ENCODE results near the gene RBBP5.

Gene RBBP5

DNA sequence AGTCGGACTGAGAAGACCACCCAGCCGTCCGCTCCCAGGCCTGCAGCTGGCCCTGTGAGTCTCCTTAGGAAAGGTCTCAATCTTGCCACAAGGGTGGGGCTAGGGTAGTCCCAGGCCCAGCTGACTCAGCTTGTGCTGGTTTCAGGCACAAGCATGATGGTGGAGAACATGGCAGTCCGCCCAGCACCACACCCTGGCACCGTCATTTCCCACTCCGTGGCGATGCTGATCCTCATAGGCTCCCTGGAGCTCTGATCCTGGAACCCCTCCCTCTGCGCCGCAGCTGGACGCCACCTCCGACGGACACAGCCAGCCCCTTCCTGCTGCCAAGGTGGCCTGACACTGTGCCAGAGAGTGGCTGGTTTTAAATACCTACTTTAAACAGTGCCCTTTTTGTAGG, 48.3 kb downstream of the RBBP5 start:
- no peak for DNase-seq

DNA sequence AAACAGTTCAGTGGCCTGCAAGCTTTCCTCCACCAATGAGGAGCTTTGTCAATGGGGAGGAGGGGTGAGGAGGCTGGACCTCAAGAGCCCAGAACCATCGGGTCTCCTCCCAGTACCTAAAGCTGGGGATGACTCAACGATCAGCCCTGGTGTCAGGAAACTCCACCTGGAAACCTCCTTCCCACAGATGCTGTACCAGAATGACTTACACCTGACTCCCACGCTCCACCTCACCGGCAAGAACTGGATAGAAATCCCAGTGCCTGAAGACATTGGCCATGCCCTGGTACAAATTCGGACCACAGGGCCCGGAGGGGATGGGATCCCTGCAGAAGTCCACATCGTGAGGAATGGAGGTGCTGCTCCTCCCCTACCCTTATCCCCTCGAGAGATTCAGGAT, 48.9 kb downstream of the RBBP5 start:
- DNase-seq: no peak

DNA sequence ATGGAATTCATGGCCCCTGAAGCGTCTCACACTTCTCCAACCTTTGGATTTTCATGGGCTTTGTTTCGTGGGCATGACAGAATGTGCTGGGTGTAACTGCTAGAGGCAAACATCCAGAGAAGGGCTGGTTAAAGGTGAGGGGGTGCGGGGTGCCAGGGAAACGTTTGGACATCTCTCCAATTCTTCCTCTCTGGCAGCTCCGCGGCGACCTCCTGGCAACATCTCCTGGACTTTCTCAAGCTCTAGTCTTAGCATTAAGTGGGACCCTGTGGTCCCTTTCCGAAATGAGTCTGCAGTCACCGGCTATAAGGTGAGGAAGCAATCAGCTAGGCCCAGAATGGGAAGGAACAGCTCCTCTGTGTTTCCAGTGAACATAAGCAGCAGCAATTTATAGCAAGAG, 49.5 kb downstream of the RBBP5 start:
- DNase-seq: no peak

DNA sequence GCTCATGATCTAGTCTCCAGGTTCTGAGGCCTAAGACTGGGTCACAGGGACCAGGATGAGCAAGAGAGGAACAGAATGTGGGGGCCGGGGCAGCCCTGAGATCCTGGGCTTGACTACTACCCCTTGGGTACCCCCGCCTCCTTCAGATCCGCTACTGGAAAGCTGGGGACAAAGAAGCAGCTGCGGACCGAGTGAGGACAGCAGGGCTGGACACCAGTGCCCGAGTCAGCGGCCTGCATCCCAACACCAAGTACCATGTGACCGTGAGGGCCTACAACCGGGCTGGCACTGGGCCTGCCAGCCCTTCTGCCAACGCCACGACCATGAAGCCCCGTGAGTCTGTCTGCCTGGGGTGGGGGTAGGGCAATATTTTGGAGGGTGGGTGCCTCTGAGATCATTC, 50.0 kb downstream of the RBBP5 start:
- DNase-seq: no peak

DNA sequence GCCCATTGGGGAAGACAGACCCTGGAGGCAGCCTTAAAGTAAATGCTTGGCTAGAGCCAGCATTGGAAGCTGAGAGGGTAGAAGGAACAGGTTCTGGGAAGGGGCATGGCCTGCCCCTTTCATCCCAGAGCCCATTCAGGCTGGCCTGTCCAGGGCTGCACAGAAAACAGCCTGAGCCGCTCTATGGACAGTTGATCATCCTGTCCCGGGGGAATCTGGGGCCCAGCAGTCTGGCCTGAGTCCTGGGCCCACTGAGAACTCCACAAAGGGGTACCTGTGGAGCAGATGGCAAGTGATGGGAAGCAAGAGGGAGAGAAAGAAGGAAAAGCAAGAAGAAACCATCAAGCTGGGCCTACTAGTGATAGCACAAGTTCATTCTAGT, 50.8 kb downstream of the RBBP5 start:
- no peak for DNase-seq

DNA sequence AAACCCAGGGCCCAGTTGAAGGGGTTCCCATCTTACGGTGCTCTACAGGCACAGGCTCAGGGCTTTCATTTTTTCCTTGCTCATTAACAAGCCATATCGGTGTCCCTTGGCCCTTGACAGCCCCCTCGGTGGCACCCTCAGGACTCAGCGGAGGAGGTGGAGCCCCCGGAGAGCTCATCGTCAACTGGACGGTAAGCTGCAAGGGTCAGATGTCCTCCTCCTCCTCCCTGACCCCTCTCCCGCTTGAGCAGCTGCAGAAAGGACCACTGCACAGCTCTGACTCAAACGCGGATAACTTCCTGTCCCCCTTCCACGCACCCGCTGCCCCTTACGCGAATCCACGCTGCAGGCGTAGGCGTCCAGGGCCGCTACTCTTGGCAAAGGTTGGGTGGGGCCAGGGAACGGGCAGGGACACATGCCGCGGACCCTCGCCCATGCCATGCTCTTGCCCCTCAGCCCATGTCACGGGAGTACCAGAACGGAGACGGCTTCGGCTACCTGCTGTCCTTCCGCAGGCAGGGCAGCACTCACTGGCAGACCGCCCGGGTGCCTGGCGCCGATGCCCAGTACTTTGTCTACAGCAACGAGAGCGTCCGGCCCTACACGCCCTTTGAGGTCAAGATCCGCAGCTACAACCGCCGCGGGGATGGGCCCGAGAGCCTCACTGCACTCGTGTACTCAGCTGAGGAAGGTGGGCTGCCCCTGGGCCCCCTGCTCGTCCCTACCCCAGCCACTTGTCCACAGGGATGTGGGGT, 52.2 kb downstream of the RBBP5 start:
- no peak for DNase-seq

DNA sequence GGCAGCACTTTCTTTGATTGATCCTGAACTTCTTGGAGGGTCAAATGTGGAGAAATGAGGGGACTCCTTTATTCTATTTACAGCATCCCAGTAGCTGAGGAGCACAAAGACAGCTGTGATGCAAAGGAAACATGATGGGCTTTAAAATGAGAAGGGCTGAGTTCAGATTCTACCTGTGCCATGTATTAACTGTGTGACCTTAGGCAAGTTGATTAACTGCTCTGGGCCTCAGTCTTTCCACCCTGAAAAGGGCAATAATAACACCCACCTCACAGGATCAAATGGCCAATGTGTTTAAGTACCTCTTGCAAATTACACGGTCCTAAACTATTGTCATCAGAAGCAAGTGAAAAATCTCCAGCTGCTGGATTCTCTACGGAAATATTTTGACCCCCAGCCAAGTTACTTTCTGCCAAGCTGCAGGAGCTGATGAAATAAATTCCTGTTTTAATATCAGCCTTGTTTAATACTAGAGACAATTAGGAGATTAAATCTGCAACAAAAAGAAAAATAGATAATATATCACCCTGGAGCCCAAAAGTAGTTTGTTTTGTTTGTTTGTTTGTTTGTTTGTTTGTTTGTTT, 53.2 kb downstream of the RBBP5 start:
- no peak for DNase-seq

DNA sequence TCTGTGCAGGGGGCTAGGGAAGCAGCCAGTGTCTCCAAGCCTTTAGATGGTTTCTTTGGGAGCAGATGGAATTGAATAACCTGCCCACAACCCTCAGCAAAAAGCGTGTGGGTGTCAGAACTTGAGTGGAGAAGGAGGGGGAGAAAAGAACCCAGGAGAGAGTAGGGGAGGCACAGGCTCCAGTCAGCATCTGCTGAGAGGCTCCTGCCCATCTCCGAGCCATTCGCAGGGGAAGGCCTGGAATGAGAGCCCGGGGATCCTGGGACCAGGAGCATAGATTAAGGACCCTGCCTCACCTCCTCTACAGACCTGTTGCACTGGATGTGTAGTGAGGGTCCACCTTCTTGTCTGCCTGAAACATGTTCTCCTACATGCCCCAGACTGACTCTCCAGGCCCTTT, 53.8 kb downstream of the RBBP5 start:
- DNase-seq: no peak

DNA sequence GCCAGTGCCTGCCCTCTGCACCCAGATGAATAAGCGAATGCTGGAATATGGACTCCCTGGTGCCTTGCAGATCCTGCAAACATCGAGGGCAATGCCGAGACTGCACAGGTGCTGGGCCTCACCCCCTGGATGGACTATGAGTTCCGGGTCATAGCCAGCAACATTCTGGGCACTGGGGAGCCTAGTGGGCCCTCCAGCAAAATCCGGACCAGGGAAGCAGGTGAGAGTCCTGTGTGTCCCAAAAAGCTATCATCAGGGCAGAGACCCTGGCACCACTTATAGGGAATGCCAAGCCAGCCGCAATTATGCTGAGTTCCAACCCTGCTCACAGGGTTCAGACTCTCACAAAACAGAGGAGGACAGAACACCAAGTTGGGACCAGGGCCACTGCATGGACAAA, 54.7 kb downstream of the RBBP5 start:
- no peak for DNase-seq

DNA sequence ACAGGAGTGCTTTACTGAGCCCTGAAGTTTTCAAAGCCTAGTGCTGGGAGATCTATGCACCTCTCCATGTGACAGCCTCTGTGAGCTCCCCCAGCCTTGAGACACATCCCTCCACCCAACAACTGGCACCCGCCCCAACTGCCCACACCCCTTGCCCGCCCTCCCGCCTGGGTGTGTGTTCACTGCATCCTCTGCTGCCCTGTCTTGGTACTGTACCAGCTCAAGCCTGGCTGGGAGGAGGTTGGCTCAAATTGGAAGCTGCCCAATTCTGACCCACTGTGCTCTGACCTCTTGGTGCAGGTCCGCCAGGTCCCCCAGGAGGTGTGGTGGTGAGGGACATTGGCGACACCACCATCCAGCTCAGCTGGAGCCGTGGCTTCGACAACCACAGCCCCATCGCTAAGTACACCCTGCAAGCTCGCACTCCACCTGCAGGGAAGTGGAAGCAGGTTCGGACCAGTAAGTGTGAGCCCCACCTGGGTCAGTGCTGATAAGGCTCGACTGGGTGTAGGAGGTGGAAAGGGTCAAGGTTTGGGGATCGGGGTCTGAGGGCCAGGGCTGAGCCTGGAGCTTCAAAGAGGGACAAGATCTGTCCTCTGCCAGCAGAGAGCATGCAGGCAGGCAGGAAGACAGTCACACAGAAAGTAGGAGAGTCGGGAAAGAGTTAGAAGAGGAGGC, 55.5 kb downstream of the RBBP5 start:
- no peak for DNase-seq

DNA sequence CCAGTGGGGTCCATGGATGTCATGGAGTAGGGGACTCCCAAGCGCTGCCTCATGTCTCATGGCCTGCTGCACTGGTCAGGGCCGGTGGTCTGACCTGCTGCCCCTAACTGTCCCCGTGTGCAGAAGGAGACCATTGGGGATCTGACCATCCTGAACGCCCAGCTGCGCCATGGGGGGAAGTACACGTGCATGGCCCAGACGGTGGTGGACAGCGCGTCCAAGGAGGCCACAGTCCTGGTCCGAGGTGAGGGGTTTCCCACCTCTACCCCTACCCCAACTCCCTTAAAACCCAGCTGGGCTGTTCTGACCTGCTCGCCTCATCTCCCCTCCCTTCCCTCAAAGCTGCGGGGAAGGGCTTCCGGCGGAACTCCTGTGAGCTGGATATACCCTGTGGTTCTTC, 56.1 kb downstream of the RBBP5 start:
- DNase-seq: no peak

DNA sequence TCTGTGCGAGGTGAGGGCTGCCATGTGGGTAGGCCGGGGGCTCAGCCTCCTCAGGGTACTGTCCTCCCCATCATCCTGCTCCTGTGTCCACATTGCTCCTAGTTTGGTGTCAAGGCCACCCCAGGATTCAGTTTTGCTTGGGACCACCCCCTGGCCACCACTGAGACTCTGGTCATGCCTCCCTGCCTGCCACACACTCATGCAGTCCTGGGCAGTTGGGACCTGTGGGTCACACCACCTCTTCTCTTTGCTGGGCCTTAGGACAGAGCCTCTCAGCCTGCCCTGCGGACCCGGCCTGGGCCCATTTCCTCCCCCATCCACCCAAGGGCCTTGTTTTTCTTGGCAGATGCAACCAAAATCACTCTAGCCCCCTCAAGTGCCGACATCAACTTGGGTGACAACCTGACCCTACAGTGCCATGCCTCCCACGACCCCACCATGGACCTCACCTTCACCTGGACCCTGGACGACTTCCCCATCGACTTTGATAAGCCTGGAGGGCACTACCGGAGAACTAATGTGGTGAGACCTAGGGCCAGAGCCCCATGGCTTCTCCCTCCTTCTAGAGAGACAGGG, 56.9 kb downstream of the RBBP5 start:
- DNase-seq: no peak

DNA sequence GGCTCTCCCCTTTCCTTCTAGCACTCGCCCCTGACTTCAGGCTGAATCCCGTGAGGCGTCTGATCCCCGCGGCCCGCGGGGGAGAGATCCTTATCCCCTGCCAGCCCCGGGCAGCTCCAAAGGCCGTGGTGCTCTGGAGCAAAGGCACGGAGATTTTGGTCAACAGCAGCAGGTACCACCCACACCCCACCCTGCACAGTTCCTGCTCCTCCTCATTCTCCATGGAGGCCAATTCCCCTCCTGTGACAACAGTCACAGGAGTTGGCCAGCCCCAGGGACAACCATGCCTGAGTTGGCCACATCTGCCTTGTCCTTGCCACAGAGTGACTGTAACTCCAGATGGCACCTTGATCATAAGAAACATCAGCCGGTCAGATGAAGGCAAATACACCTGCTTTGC, 57.5 kb downstream of the RBBP5 start:
- no peak for DNase-seq

DNA sequence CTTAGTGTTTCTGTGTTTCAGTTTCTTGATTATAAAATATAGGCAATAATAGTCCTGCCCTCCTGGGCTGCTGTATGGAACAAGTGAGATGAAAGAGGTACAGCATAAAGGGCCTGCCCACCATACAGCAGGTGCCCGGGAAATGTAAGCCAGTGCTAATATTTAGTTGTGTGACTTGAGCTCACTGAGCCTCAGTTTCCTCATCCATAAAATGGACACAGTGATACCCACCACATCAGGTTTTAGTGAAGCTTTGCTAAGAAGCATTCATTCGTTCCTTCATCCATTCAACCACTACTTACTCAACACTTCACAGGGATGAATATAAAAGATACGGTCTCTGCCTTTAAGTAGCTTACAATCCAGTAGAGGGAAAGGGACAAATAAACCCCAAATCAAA, 58.9 kb downstream of the RBBP5 start:
- no peak for DNase-seq

DNA sequence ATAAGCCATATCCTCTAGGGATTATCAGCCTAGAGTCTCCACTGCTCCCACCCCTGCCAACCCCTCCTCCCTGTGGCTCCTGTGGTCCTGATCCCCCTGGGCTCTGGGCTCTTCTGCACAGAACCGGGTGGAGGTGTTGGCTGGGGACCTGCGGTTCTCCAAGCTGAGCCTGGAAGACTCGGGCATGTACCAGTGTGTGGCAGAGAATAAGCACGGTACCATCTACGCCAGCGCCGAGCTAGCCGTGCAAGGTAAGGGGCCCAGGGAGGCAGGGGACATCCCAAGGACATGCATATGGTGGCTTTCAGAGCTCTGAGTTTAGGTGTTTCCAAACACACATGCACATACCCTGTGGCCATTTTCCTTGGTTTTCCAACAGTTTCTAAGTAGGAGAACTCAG, 59.5 kb downstream of the RBBP5 start:
- no peak for DNase-seq

DNA sequence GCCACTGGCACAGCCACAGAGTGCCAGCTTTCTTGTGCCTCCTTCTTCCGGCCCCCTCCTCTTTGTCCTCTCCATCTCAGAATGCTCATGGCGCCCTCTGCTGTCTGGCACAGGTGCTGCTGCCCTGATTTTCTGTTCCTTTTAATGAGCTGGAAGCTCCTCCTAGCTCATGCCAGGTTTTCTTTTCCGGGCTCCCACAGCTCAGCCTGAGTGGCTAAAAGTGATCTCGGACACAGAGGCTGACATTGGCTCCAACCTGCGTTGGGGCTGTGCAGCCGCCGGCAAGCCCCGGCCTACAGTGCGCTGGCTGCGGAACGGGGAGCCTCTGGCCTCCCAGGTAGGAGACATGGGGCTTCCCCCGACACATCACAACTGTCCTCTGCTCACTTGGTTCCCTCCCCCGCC, 60.1 kb downstream of the RBBP5 start:
- DNase-seq: peak; percentile 33 to 86

DNA sequence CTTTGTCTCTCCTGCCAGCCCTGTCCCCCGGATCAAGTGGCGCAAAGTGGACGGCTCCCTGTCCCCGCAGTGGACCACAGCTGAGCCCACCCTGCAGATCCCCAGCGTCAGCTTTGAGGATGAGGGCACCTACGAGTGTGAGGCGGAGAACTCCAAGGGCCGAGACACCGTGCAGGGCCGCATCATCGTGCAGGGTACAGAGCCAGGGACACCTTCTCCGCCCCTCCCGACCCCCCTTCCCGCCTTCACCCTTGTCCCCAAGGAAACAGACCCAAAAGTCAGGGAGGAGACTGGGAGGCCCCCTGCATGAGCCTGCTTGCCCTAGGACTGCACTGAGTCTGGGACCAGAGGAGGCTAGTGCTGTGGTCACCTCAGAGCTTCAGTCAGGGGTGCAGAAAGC, 60.6 kb downstream of the RBBP5 start:
- no peak for DNase-seq

DNA sequence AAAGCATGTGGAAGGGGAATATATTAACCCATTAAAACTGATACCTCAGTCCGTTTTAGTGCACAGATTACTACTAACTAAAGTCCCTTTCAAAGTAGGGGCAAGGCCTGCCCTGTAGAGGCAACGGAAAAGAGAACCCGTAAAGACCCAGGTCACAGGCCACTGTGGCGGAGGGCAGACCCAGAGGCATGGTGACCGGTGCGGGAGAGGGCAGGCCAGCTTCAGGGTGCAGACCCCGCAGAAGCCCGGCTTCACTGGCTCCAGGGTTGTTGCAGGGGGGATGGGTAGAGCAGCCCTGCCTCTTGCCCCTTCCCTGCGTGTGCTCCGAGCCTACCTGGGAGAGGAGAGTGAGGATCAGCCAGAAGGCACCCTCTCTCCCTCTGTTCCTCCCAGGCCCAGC, 61.0 kb downstream of the RBBP5 start:
- no peak for DNase-seq

DNA sequence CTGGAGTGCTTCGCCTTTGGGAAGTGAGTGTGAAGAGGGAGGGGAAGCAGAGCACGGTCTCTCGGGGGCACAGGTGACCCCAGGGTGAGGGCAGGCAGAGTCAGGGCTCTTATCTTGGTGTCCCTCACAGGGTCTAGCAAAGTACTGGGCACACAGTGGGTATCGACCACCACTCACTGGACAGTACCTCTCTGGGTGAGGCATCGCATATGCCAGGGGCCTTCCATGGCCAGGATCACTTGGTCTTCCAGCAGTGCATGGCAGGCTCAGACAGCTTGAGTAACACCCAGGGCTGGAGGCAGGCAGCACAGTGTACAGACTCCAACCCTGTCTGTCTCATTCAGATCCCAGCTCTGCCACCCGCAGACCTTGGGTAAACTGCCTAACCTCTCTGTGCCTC, 62.1 kb downstream of the RBBP5 start:
- DNase-seq: no peak

DNA sequence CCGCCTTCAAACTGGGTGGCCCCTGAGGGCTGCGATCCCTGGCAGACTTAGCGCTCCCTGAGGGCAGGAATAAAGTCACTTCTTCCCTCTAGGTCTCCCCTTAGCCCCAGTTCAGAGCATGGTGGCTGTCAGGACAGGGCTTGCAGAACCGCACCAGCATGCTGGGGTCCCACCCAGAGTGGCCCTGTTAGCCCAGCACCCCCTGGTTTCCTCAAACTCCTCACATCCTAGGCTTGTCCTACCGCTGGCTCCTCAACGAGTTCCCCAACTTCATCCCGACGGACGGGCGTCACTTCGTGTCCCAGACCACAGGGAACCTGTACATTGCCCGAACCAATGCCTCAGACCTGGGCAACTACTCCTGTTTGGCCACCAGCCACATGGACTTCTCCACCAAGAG, 62.9 kb downstream of the RBBP5 start:
- no peak for DNase-seq

DNA sequence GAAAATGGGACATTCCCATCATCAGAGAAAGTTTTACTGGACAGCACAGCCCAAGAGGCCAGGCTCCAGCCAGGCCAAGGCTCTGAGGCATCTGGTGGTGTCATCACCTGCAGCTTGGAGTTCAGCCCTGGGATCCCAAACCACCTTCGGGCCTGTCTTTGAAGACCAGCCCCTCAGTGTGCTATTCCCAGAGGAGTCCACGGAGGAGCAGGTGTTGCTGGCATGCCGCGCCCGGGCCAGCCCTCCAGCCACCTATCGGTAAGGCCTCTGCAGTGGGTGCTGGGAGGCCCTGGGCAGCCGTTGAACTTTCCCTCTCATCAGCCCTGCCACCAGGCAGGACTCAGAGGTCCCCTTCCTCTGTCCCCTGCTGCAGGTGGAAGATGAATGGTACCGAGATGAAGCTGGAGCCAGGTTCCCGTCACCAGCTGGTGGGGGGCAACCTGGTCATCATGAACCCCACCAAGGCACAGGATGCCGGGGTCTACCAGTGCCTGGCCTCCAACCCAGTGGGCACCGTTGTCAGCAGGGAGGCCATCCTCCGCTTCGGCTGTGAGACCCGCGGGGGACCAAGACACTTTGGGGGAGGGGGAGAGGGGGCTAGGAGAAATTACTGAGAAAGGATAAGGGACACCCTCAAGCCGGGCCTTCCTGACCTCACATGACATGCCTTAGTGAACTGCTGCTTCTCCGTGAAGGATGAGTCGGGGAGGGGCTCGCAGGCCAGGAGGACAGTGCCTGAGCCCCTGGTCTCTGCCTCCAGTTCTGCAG, 63.8 kb downstream of the RBBP5 start:
- no peak for DNase-seq

DNA sequence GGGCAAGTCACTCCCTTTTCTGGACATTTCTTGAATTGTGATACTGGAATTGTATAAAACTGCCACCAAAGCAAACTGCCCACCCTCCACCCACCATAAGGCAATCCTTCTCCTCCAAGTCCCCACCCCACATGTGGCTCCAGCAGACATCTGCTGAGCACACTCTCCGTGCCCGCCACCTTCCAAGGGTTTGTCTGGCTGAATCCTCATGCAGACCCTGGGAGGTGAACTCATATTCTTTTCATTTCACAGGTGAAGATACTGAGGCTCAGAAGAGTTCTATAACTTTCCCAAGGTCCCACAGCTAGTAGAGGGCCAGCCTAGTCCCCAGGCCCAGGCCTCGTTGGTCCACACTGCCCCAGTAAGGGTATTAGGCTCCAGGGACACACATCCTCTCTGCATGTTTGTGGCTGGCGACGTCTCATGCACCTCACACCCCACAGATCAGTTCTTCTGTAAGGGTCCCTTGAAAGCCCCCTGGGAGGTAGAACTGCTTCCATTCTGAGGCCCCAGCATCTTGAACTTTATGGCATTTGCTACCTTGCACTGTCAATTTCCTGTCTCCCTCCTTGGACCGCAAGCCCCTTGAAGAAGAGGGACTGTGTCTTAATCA, 64.7 kb downstream of the RBBP5 start:
- DNase-seq: no peak

DNA sequence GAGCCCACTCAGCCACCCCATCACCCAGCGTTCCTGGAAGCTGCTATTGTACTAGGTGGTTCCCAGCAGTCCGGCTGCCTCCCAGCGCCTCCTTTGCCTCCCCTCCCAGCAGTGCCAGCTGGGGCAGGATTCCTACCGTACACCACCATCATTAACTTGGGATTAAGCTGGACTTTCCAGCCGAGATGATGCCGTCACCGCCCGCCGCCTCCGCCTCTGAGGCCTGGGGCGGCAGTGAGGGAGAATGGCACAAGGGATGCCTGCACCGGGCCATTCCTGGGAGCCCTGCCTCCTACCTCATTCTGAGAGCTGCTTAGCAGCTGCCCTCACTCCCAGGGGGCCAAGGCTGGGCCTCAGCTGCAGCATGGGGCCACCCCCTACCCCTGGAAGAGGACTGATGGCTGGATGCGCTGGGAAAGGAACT, 65.6 kb downstream of the RBBP5 start:
- no peak for DNase-seq

Measured in inflammatory macrophage treated with lipopolysaccharide for 1 hour (primary cell).